SHP77 treated with DMSO at 0.1 percent for 48 hours (cell line): ENCODE results near the gene CAAP1.
"Not testable (repeated sequence)": the region's sequence is repeated elsewhere in the genome, so short reads cannot be mapped to it uniquely, and the experiment has no call there.

Source experiments
- DNase-seq: peaks from one replicate; lab custom pipeline; 2025; lab: John Stamatoyannopoulos, UW

The CAAP1 gene

GRCh38 chr9:26892251-26893029, at the start of gene CAAP1:
CAAP1 (minus strand) TSS chr9:26892802; CDS start chr9:26892715, 87 bp downstream.
- peak; percentile 83 for DNase-seq

GRCh38 chr9:26940779-26941178, 48.2 kb upstream of the CAAP1 start:
- no peak for DNase-seq

- no peak for DNase-seq
Measured at GRCh38 chr9:26939955-26940711, 47.5 kb upstream of the CAAP1 start.

- DNase-seq: no peak
Measured at GRCh38 chr9:26937816-26938371, 45.3 kb upstream of the CAAP1 start.

- no peak for DNase-seq
Measured at GRCh38 chr9:26935847-26936246, 43.2 kb upstream of the CAAP1 start.

- no peak for DNase-seq
Measured at GRCh38 chr9:26928902-26929495, 36.4 kb upstream of the CAAP1 start.

- no peak for DNase-seq
Measured at GRCh38 chr9:26925609-26926008, 33.0 kb upstream of the CAAP1 start.

GRCh38 chr9:26919698-26920097, 27.1 kb upstream of the CAAP1 start:
- no peak for DNase-seq

- no peak for DNase-seq
Measured at GRCh38 chr9:26913138-26913668, 20.6 kb upstream of the CAAP1 start.

- no peak for DNase-seq
Measured at GRCh38 chr9:26904671-26905070, 12.1 kb upstream of the CAAP1 start.

- no peak for DNase-seq
Measured at GRCh38 chr9:26904070-26904469, 11.5 kb upstream of the CAAP1 start.

GRCh38 chr9:26893030-26893676, 551 bp upstream of the CAAP1 start:
- no peak for DNase-seq

GRCh38 chr9:26891726-26892125, 876 bp downstream of the CAAP1 start:
- DNase-seq: no peak

GRCh38 chr9:26888271-26888670, 4.3 kb downstream of the CAAP1 start:
- DNase-seq: no peak

- DNase-seq: no peak
Measured at GRCh38 chr9:26882154-26882553, 10.4 kb downstream of the CAAP1 start.

- DNase-seq: no peak
Measured at GRCh38 chr9:26880262-26880661, 12.3 kb downstream of the CAAP1 start.

GRCh38 chr9:26875155-26875554, 17.4 kb downstream of the CAAP1 start:
- DNase-seq: not testable (repeated sequence)

- DNase-seq: no peak
Measured at GRCh38 chr9:26870292-26870691, 22.3 kb downstream of the CAAP1 start.

- DNase-seq: no peak
Measured at GRCh38 chr9:26863074-26863473, 29.5 kb downstream of the CAAP1 start.

- peak; percentile 52 for DNase-seq
Measured at GRCh38 chr9:26856413-26857032, 36.1 kb downstream of the CAAP1 start.

- DNase-seq: no peak
Measured at GRCh38 chr9:26850995-26851394, 41.6 kb downstream of the CAAP1 start.
